Endothelial cell (in vitro differentiated cells): ENCODE results near the gene RIPK1. TPM values are rescaled to one million over a fixed set of nuclear protein-coding genes. Genes with fewer than 3 reads are reported as not detected.
"Not testable (repeated sequence)": the region's sequence is repeated elsewhere in the genome, so short reads cannot be mapped to it uniquely, and the experiment has no call there.

Experiments
- DNase-seq: peaks from one replicate; pipeline ENCODE4 v3.0.0; 2021; ENCODE audit warnings: low spot score
- H3K27ac Mint-ChIP-seq: one replicate; pipeline ENCODE4 v1.8.0; 2021; ENCODE audit warnings: mixed read lengths, inconsistent platforms; ENCODE audit not compliant: unreplicated experiment
- H3K27me3 Mint-ChIP-seq: one replicate; pipeline ENCODE4 v1.8.0; 2021; ENCODE audit warnings: mild to moderate bottlenecking, moderate library complexity, mixed read lengths, inconsistent platforms; ENCODE audit not compliant: unreplicated experiment
- H3K36me3 Mint-ChIP-seq: one replicate; pipeline ENCODE4 v1.8.0; 2021; ENCODE audit warnings: mild to moderate bottlenecking, low read depth, mixed read lengths, inconsistent platforms; ENCODE audit not compliant: unreplicated experiment
- H3K4me1 Mint-ChIP-seq: one replicate; pipeline ENCODE4 v1.8.0; 2021; ENCODE audit warnings: mild to moderate bottlenecking, mixed read lengths, inconsistent platforms; ENCODE audit not compliant: unreplicated experiment
- H3K4me3 Mint-ChIP-seq: one replicate; pipeline ENCODE4 v1.8.0; 2021; ENCODE audit warnings: mild to moderate bottlenecking, mixed read lengths, inconsistent platforms; ENCODE audit not compliant: unreplicated experiment
- H3K9me3 Mint-ChIP-seq: one replicate; pipeline ENCODE4 v1.8.0; 2021; ENCODE audit warnings: mixed read lengths, inconsistent platforms; ENCODE audit not compliant: unreplicated experiment
- CTCF ChIP-seq: fragments of 200-600 bp; sonication (generic); IDR thresholded peaks from one replicate; pipeline ENCODE4 v1.5.0; 2021; ENCODE audit warnings: antibody characterized with exemption; ENCODE audit not compliant: unreplicated experiment
- total RNA-seq: library from RNA; stranded (reverse); fragmentation: NEBNext Ultra II Directional; extraction: Animal tissue kit (Norgen Biotek cat#: 25700); gene quantifications from one replicate; pipeline ENCODE4 v1.2.1, GENCODE V29; 2021; ENCODE audit not compliant: unreplicated experiment

Gene RIPK1
- total RNA-seq, 1 donor from 2014 or later: 34.7 TPM

- no peak for TF ChIP-seq CTCF
- peaks cover 25% of the 10 kb centered on the region for H3K4me1 Mint-ChIP-seq
- no peak overlapping the region for H3K27ac Mint-ChIP-seq
- H3K9me3 Mint-ChIP-seq: no peaks in the 10 kb centered on the region
- peaks cover 15% of the 10 kb centered on the region for H3K36me3 Mint-ChIP-seq
- no peak for DNase-seq
- H3K4me3 Mint-ChIP-seq: no peak overlapping the region
- H3K27me3 Mint-ChIP-seq: peaks cover 3% of the 10 kb centered on the region
These were observed 44.4 kb upstream of the RIPK1 start for GRCh38 chr6:3023663-3024483.

GRCh38 chr6:3026791-3027626 lies 41.3 kb upstream of the RIPK1 start:
- no peaks in the 10 kb centered on the region for H3K9me3 Mint-ChIP-seq
- H3K27me3 Mint-ChIP-seq: peaks cover 3% of the 10 kb centered on the region
- no peak for DNase-seq
- no peak overlapping the region for H3K27ac Mint-ChIP-seq
- no peak for TF ChIP-seq CTCF
- H3K4me1 Mint-ChIP-seq: peaks cover 25% of the 10 kb centered on the region
- peaks cover 6% of the 10 kb centered on the region for H3K36me3 Mint-ChIP-seq
- H3K4me3 Mint-ChIP-seq: no peak overlapping the region

- H3K27me3 Mint-ChIP-seq, H3K4me3 Mint-ChIP-seq, DNase-seq, H3K9me3 Mint-ChIP-seq, H3K36me3 Mint-ChIP-seq, H3K27ac Mint-ChIP-seq: not testable (repeated sequence)
- peaks cover 21% of the 10 kb centered on the region for H3K4me1 Mint-ChIP-seq
These were observed 40.1 kb upstream of the RIPK1 start for GRCh38 chr6:3028156-3028555.

GRCh38 chr6:3031857-3032640 lies 36.2 kb upstream of the RIPK1 start:
- Mint-ChIP-seq H3K36me3 (no peaks in the 10 kb centered on the region), H3K27ac (no peak overlapping the region), H3K9me3 (no peaks in the 10 kb centered on the region), H3K4me1 (peaks cover 14% of the 10 kb centered on the region), H3K27me3 (peaks cover 1% of the 10 kb centered on the region), H3K4me3 (no peak overlapping the region)
- no peak for DNase-seq
- no peak for TF ChIP-seq CTCF

DNA sequence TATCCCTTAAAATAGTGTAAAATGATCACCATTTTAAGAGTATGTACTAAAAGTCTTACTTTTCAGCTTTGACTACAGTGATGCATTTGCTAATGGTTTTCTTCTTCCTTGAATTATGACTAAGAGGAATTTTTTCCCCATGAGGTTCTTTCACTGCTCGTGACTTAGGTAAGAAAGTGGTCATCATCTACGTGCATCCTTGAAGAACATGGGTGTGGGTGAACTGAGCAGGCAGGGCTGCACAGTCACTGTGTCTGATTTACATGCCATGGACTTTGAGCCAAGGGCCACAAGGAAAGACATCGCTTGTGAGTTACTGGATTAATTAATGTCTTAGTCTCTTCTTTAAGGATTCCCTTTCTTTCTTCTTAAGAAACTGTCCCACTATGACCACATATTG lies 35.3 kb upstream of the RIPK1 start:
- no peak overlapping the region for H3K27ac Mint-ChIP-seq
- H3K9me3 Mint-ChIP-seq: no peaks in the 10 kb centered on the region
- no peak overlapping the region for H3K4me3 Mint-ChIP-seq
- TF ChIP-seq CTCF: no peak
- DNase-seq: no peak
- peaks cover 6% of the 10 kb centered on the region for H3K27me3 Mint-ChIP-seq
- peaks cover 12% of the 10 kb centered on the region for H3K4me1 Mint-ChIP-seq
- no peaks in the 10 kb centered on the region for H3K36me3 Mint-ChIP-seq
